Trophoblast cell (in vitro differentiated cells and primary cell): ENCODE results near the gene SULF2.

ENCODE experiments used
- DNase-seq, 2 donors: peaks; one replicate each; pipeline ENCODE4 v3.0.0-alpha.2; 2016
- H2AFZ ChIP-seq: 2 replicates; pipeline ENCODE4 v1.6.1; 2013; ENCODE audit warnings: low read length, moderate library complexity, mild to moderate bottlenecking; ENCODE audit not compliant: insufficient read depth, poor library complexity
- H2AK5ac ChIP-seq: 2 replicates; pipeline ENCODE4 v1.6.1; 2013; ENCODE audit warnings: mild to moderate bottlenecking, low read length
- H2BK120ac ChIP-seq: 2 replicates; pipeline ENCODE4 v1.6.1; 2013; ENCODE audit warnings: low read length, mild to moderate bottlenecking, moderate library complexity; ENCODE audit not compliant: insufficient read depth, poor library complexity
- H2BK12ac ChIP-seq: 2 replicates; pipeline ENCODE4 v1.6.1; 2013; ENCODE audit warnings: mild to moderate bottlenecking, low read length, moderate library complexity
- H2BK5ac ChIP-seq: 2 replicates; pipeline ENCODE4 v1.6.1; 2013; ENCODE audit warnings: low read length, low read depth, moderate library complexity, mild to moderate bottlenecking; ENCODE audit not compliant: poor library complexity
- H3K14ac ChIP-seq: 2 replicates; pipeline ENCODE4 v1.6.1; 2013; ENCODE audit warnings: mild to moderate bottlenecking, low read length
- H3K18ac ChIP-seq: 2 replicates; pipeline ENCODE4 v1.6.1; 2013; ENCODE audit warnings: mild to moderate bottlenecking, low read length
- H3K23ac ChIP-seq: 2 replicates; pipeline ENCODE4 v1.6.1; 2013; ENCODE audit warnings: low read length
- H3K27ac ChIP-seq: 2 replicates; pipeline ENCODE4 v1.5.1; 2013; ENCODE audit warnings: low read depth, mild to moderate bottlenecking, inconsistent platforms, low read length, moderate library complexity
- H3K27me3 ChIP-seq: 2 replicates; pipeline ENCODE4 v1.6.1; 2013; ENCODE audit warnings: inconsistent platforms, mild to moderate bottlenecking, low read length, moderate library complexity; ENCODE audit not compliant: insufficient read depth
- H3K36me3 ChIP-seq, 2 experiments: 1 replicate in 1 of 2; 2 replicates in 1 of 2; pipeline ENCODE4 v1.6.1; 2013; ENCODE audit warnings: low read length in 2 of 2, mild to moderate bottlenecking in 2 of 2, moderate library complexity in 1 of 2; ENCODE audit not compliant: insufficient read depth in 2 of 2, control insufficient read depth in 1 of 2
- H3K4ac ChIP-seq: 2 replicates; pipeline ENCODE4 v1.6.1; 2013; ENCODE audit warnings: low read depth, mild to moderate bottlenecking, low read length, moderate library complexity
- H3K4me1 ChIP-seq, 2 experiments: 1 replicate in 1 of 2; 2 replicates in 1 of 2; pipeline ENCODE4 v1.6.1; 2013; ENCODE audit warnings: low read length in 2 of 2, mild to moderate bottlenecking in 2 of 2, moderate library complexity in 1 of 2; ENCODE audit not compliant: insufficient read depth in 2 of 2, control insufficient read depth in 1 of 2
- H3K4me2 ChIP-seq: 2 replicates; pipeline ENCODE4 v1.6.1; 2013; ENCODE audit warnings: inconsistent platforms, mild to moderate bottlenecking, low read length, moderate library complexity
- H3K4me3 ChIP-seq: 2 replicates; pipeline ENCODE4 v1.5.1; 2013; ENCODE audit warnings: mild to moderate bottlenecking, low read depth, low read length, inconsistent platforms
- H3K79me1 ChIP-seq: one replicate; pipeline ENCODE4 v1.6.1; 2013; ENCODE audit warnings: low read length
- H3K79me2 ChIP-seq: 2 replicates; pipeline ENCODE4 v1.6.1; 2013; ENCODE audit warnings: low read length, mild to moderate bottlenecking; ENCODE audit not compliant: control insufficient read depth, insufficient read depth, poor library complexity
- H3K9ac ChIP-seq: 2 replicates; pipeline ENCODE4 v1.6.1; 2013; ENCODE audit warnings: mild to moderate bottlenecking, low read length
- H3K9me3 ChIP-seq: 2 replicates; pipeline ENCODE4 v1.6.1; 2013; ENCODE audit warnings: low read depth, mild to moderate bottlenecking, control low read depth, inconsistent platforms, low read length; ENCODE audit not compliant: insufficient read depth
- H4K12ac ChIP-seq: 2 replicates; pipeline ENCODE4 v1.6.1; 2013; ENCODE audit warnings: low read depth, mild to moderate bottlenecking, low read length, moderate library complexity
- H4K8ac ChIP-seq: 2 replicates; pipeline ENCODE4 v1.6.1; 2013; ENCODE audit warnings: low read depth, mild to moderate bottlenecking, low read length, moderate library complexity
- H4K91ac ChIP-seq: one replicate; pipeline ENCODE4 v1.6.1; 2013; ENCODE audit warnings: low read depth, mild to moderate bottlenecking, low read length, moderate library complexity
- WGBS: extraction: QIAGEN DNeasy Blood & Tissue Kit; methylation state at CpG from one replicate; pipeline ENCODE4 v1.1.7; 2013; ENCODE audit warnings: missing lambda C conversion rate; ENCODE audit not compliant: insufficient read length, insufficient coverage; ENCODE audit errors: extremely low coverage; 5-methylcytosine and 5-hydroxymethylcytosine counted together

The SULF2 gene

DNA sequence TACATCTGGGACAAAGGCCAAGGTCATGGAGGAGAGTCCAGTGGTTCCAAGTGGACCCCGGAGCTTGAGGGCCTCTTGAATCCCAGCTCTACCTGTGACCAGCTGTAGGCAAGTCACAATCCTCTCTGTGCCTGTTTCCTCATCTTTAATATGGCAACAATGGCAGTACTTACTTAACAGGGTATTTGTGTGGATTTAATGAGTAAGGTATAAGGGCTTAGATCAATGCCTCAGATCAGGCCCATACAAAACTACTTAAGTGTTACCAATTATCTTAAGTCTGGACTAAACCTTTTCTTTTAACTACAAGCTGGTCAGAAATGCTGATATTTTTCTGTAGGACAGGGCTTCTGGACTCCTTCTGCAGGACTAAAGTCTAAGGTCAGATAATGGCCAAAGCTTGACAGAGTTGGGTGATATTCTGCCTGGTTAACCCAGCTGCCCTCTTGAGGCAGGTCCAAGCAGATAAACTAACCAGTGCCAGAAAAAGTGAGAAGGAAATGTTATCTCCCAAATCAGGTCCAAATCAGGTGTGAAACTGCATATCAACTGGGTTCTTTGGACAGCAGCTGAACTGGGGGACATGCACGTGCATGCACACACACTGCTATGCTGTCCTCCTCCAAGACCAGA lies 2.2 kb downstream of the SULF2 start:
- Histone ChIP-seq H3K27me3 (no peaks in the 10 kb centered on the region), H3K14ac (no peak overlapping the region), H2AFZ (no peak overlapping the region), H3K4me2 (no peak overlapping the region), H3K4me3 (no peak overlapping the region), H3K4ac (no peak overlapping the region), H3K79me2 (peaks cover 2% of the 10 kb centered on the region), H3K36me3 (no peaks in the 10 kb centered on the region), H4K8ac (no peak overlapping the region), H2BK120ac (no peak overlapping the region), H4K12ac (no peak overlapping the region), H3K79me1 (peaks cover 5% of the 10 kb centered on the region), H3K4me1 (peaks cover 7 to 10% of the 10 kb centered on the region in 2 experiments), H2AK5ac (no peak overlapping the region), H4K91ac (no peak overlapping the region), H3K9ac (no peak overlapping the region), H3K23ac (no peak overlapping the region), H3K18ac (no peak overlapping the region), H3K9me3 (no peaks in the 10 kb centered on the region), H3K27ac (no peak overlapping the region), H2BK5ac (no peak overlapping the region), H2BK12ac (no peak overlapping the region)
- no peak for DNase-seq
- WGBS, result no CpG with 5 or more reads among the region's 2 CpGs

- H3K4me2 ChIP-seq, result no peak overlapping the region
- H3K23ac ChIP-seq, result no peak overlapping the region
- H2AK5ac ChIP-seq, result no peak overlapping the region
- H2BK5ac ChIP-seq, result no peak overlapping the region
- H2AFZ ChIP-seq, result no peak overlapping the region
- no peak for DNase-seq
- peaks cover 2% of the 10 kb centered on the region for H3K79me2 ChIP-seq
- no peak overlapping the region for H3K4me3 ChIP-seq
- H3K27me3 ChIP-seq, result no peaks in the 10 kb centered on the region
- H2BK120ac ChIP-seq, result no peak overlapping the region
- no peak overlapping the region for H4K12ac ChIP-seq
- no peak overlapping the region for H3K4ac ChIP-seq
- no peak overlapping the region for H3K27ac ChIP-seq
- H3K9me3 ChIP-seq, result no peaks in the 10 kb centered on the region
- WGBS, result no CpG with 5 or more reads among the region's 7 CpGs
- H4K8ac ChIP-seq, result no peak overlapping the region
- no peak overlapping the region for H4K91ac ChIP-seq
- H3K79me1 ChIP-seq, result peaks cover 5% of the 10 kb centered on the region
- no peak overlapping the region for H3K18ac ChIP-seq
- H3K36me3 ChIP-seq, result no peaks in the 10 kb centered on the region
- no peak overlapping the region for H3K14ac ChIP-seq
- H3K4me1 ChIP-seq, result peaks cover 7 to 10% of the 10 kb centered on the region in 2 experiments
- no peak overlapping the region for H2BK12ac ChIP-seq
- no peak overlapping the region for H3K9ac ChIP-seq
These were observed 3.2 kb downstream of the SULF2 start for GRCh38 chr20:47782076-47782475.

DNA sequence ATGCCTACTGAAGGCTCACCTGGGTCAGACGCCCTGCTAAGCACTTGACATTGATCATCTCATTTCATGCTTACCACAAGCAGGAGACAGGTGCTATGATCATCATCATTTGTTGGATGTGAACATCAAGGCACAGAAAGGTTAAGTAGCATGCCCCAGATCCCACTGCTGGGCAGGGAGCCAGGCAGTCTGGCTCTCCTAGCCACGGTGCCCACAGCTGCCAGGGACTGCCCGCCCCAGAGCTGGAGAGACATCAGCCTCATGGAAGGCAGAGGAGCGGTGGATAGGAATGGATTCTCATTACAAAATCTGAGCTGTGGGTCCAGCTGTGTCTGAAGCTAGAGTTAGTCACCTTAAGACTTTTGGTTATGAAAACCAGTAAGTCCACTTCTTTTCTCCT lies 3.6 kb downstream of the SULF2 start:
- no peaks in the 10 kb centered on the region for H3K9me3 ChIP-seq
- no peak overlapping the region for H2AFZ ChIP-seq
- H3K14ac ChIP-seq, result no peak overlapping the region
- no peak overlapping the region for H3K9ac ChIP-seq
- H3K79me1 ChIP-seq, result peaks cover 5% of the 10 kb centered on the region
- no peak overlapping the region for H3K23ac ChIP-seq
- no peak overlapping the region for H4K91ac ChIP-seq
- no CpG with 5 or more reads among the region's 4 CpGs for WGBS
- DNase-seq, result peak in 1 of 2 donors; percentile 33
- H3K79me2 ChIP-seq, result peaks cover 2% of the 10 kb centered on the region
- H3K27ac ChIP-seq, result no peak overlapping the region
- no peak overlapping the region for H2BK12ac ChIP-seq
- no peak overlapping the region for H2BK5ac ChIP-seq
- no peak overlapping the region for H4K12ac ChIP-seq
- H3K18ac ChIP-seq, result no peak overlapping the region
- no peak overlapping the region for H3K4me3 ChIP-seq
- H3K4ac ChIP-seq, result no peak overlapping the region
- H3K4me1 ChIP-seq, result peaks cover 7 to 10% of the 10 kb centered on the region in 2 experiments
- H2AK5ac ChIP-seq, result no peak overlapping the region
- H3K36me3 ChIP-seq, result no peaks in the 10 kb centered on the region
- H4K8ac ChIP-seq, result no peak overlapping the region
- H2BK120ac ChIP-seq, result no peak overlapping the region
- H3K4me2 ChIP-seq, result no peak overlapping the region
- no peaks in the 10 kb centered on the region for H3K27me3 ChIP-seq

- no peak overlapping the region for H3K4me2 ChIP-seq
- peaks cover 4 to 7% of the 10 kb centered on the region in 2 experiments for H3K4me1 ChIP-seq
- no CpG with 5 or more reads among the region's 10 CpGs for WGBS
- no peak overlapping the region for H2BK12ac ChIP-seq
- H3K14ac ChIP-seq, result no peak overlapping the region
- H4K91ac ChIP-seq, result no peak overlapping the region
- H3K79me2 ChIP-seq, result peaks cover 2% of the 10 kb centered on the region
- no peak overlapping the region for H2BK5ac ChIP-seq
- no peak overlapping the region for H3K27ac ChIP-seq
- no peaks in the 10 kb centered on the region for H3K9me3 ChIP-seq
- H3K18ac ChIP-seq, result no peak overlapping the region
- no peak overlapping the region for H2BK120ac ChIP-seq
- H3K27me3 ChIP-seq, result no peaks in the 10 kb centered on the region
- H4K12ac ChIP-seq, result no peak overlapping the region
- H4K8ac ChIP-seq, result no peak overlapping the region
- no peak overlapping the region for H3K23ac ChIP-seq
- no peak overlapping the region for H3K4me3 ChIP-seq
- no peak for DNase-seq
- H2AK5ac ChIP-seq, result no peak overlapping the region
- no peaks in the 10 kb centered on the region for H3K36me3 ChIP-seq
- H2AFZ ChIP-seq, result no peak overlapping the region
- H3K79me1 ChIP-seq, result peaks cover 4% of the 10 kb centered on the region
- no peak overlapping the region for H3K9ac ChIP-seq
- no peak overlapping the region for H3K4ac ChIP-seq
These were observed 4.4 kb downstream of the SULF2 start for GRCh38 chr20:47780720-47781389.
